Activated naive CD4-positive, alpha-beta T cell treated with Interleukin-2 at 50 U/mL for 16 hours (primary cell): ENCODE results near the gene KLF9.

Experiments
- DNase-seq: peaks from one replicate; pipeline ENCODE4 v3.0.0-alpha.2; 2020

Gene KLF9

DNA sequence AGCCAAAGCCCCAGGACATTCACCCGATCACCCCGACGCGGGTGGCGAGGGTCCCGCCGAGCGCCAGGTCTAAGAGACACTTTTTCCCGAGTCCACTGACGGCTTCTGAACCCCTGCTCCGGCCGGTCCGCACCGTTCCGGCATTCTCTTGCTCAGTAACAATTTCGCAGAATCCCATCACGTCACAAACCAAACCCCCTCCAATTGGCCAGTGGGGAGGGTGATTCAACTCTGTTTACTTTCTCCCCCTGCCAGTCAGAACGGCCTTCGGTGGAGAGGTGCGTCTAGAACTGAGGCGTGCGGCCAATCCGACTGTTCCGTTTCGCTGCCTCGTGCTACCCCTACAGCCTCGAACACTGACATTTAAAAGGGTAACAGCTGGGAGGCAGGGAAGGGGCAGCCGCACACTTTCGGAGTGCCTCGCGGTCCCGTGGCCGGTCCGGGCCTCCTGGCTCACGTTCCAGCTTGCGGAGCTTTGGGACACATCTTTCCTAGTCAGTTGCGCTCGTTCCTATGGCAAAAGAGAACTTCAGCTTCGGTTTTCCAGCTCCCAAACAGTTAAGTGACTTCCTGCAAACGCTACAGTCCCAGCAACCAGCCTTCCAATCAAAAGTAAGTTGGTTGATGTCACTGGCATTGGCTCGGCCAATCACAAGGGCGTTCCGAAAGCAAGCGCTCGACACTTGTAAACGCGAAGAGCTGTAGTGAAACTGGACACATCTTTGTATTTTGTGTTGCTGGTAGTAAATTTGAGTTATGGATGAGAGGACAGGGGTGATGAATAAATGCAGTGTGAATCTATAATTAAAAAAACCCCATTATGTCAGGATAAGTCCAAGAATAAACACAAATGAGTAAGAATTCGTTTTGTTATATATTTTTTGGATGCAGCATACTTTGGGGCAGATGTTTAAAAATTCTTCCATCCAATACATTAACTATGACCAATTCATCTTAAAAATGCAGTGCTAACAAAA lies at the start of gene KLF9:
KLF9 (minus strand) TSS at position 859 of the 977 bp plus-strand sequence. CDS start 1,294 bp downstream, outside the sequence.
- peak; percentile 91 for DNase-seq

- DNase-seq: no peak
Measured at GRCh38 chr9:70463877-70464276, 49.4 kb upstream of the KLF9 start.

DNA sequence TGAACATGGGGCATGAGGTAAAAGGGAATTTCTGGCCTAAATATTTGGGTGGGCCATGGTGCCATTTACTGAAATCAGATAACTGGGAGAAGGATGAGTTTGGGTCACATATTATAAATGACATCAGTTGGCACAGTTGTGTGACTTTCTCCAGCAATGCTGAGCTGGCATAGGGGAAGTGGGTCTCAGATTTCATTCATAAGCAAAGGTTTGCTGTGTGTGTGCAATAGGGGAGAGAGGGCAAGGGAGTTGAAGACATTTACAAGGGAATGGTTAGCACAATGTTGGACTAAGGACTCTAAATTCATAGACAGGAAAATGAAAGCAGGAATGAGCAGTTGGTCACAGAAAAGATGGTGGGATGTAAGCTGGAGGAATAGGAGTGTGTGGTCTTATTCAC lies 47.8 kb upstream of the KLF9 start:
- no peak for DNase-seq

GRCh38 chr9:70457235-70457634 lies 42.8 kb upstream of the KLF9 start:
- DNase-seq: no peak

DNA sequence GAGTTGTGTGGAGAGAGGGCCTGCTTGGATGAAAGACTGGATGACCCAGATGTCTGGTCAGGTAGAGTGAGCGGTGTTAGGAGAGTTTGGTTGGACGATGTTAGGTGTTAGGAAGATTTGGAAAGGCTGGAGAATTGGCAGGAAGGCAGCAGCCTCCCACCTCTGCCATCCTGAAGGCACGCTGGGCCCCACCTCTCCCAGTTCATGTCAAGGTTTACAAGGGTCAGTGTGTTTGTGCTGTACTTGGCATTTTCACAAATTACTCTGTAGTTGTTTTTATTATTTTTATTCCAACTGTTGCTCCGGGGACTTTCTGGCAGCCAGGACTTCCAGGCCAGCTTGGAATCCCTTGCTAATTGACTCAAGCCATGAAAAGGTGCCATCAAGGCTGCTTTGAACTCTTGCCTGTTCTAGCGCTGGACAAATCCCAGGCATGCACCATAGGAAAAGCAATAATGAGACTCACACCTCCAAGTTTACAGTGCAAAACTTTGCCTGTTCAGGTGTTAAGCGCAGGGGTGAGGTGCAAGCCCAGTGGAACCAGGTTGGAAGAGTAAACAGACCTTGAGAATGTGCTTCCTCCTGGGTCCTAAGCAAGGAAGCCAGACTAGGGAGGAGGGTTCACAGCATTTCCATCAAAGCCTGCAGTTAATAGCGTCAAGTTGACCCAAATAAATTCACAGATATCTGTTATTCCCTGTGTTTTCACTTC lies 41.7 kb upstream of the KLF9 start:
- DNase-seq: no peak

- DNase-seq: no peak
Measured at GRCh38 chr9:70452365-70452764, 37.9 kb upstream of the KLF9 start.

DNA sequence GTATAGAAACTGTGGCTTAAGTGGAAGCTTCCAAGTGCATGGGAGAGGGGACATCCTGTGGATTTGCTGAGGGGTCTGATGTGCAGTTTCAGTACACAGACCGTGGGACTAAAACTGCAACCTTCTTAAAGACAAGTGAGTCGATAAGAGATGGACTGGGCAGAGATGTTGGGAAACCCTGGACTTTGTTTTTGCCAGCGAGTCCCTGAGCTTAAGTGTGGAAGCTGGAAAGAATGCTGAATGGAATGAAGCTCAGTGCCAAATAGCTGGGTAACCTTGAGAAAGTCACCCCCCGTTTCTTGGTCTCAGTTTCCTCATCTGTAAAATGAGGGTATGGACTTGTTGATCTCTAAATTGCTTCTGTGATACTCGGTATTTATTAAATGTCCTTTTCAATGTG lies 37.3 kb upstream of the KLF9 start:
- no peak for DNase-seq

DNA sequence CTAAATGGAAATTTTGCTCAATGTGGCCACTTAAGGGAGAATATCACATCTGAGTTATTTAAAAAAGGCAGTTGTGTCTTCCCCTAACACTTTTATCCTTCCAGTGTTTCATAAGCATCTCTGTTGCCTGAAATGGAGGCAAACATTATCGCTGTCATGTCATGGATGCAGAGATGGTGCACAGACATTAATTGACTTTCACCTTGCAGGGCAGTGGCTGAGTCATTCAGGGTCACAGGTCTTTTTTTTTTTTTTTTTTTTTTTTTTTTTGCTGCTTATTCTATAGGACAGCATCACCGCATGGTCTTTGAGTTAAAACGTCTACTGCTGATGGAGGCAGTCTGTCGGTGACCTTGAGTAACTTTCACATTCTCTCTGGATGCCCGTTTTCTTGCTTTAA lies 36.3 kb upstream of the KLF9 start:
- no peak for DNase-seq

DNA sequence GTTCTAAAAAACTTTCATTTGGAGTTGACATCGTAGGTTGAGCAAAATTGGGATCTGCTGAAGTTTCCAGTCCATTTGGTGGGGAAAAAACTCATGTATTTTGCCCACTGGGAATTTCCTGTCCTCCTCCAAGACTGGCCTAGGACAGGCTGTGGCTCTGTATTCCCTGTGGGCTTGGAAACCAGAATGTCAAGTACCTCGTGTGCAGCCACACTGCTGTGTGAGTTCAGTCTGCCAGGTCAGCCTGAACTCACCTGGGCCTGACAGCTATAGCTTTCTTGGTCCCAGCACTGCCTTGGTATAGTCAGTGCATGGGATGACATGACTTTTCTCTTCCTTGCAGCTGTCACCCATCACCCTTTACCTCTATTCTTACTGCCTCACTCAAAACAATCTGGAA lies 35.0 kb upstream of the KLF9 start:
- no peak for DNase-seq

DNA sequence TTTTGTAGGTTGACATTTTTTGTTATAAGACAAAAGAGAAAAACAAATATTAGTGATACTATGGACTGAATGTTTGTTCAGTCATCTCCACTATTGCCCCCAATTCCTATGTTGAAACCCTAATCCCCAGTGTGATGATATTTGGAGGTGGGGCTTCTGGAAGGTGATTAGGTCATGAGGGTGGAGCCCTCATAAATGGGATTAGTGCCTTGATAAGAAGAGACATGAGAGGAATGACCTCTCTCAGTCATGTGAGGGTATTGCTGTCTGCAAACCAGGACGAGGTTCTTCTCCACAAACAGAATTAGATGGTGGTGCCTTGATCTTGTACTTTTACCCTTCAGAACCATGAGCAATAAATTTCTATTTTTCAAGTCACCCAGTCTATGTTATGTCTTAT lies 34.5 kb upstream of the KLF9 start:
- no peak for DNase-seq

GRCh38 chr9:70444904-70445303 lies 30.4 kb upstream of the KLF9 start:
- DNase-seq: no peak

DNA sequence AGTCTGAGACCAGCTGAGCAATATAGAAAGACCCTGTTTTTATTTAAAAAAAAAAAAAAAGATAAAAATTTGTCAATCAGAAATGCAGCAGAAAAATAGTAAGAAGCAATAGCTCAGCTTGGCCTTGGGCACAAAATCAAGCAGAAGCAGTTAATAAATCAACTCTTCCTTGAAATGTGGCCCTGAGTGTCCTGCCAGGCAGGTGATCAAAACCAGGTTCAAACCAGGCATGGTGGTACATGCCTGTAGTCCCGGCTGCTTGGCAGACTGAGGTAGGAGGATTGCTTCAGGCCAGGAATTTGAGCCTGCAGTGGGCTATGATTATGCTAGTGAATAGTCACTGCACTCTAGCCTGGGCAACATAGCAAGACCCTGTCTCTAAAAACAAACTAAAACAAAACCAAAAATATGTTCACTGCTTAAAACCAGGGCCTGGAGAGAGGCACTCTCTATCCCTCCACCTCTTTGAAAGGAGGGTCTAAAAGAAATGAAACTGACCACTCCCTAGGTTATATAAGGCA lies 27.9 kb upstream of the KLF9 start:
- no peak for DNase-seq

- DNase-seq: no peak
Measured at GRCh38 chr9:70441622-70442021, 27.2 kb upstream of the KLF9 start.

DNA sequence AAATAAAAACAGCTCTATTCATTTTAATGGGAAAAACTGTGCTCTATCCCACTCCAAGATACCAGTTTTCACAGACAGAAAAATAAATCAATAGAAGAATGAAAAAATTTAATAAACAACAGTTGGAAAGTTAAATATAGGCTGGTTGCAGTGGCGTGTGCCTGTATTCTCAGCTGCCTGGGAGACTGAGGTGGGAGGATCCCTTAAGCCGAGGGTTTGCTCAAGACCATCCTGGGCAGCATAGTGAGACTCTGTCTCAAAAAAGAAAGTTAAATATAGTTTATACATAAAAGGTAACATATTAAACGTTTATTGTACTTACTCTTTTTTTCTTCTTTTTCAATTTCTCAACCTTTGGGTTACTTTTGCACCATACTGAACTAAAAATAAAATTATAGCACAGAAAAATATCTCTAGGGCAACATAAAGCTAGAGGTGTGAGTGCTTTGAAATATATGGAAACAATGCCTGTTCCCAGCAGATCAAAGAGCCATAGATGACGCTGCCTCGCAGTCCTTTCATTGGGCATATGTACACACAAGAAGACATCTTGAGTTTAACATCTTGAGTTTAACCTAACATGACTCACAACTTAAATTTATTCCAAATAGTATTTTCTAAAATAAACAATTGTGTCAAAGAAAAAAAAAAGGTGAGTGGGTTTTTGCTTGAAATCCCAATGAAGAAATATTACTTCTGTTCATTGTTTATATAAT lies 25.7 kb upstream of the KLF9 start:
- no peak for DNase-seq

DNA sequence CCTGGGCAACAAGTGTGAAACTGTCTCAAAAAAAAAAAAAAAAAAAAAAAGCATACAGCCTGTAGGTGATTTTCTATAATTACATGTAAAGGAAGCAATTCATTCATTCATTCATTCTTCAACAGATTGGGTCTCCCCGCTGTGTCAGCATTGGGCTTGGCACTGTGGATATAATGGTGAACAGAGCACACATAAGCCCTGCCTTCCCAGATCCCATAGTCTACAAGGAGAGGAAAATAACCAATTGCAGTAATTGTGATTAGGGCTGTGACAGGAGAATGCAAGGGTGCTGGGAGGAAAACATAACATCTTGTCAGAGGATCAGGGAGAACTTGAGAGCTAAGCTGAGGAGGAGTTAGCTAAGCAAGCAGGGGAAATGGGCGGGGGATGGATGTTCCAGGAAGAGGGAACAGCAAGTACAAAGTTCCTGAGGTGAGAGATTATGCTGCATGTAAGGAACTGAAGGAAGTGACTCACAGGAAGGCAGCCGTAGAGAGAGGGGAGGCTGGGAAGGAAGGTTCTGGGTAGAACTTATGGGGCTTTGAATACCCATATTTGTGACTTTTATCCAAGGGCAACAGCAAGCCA lies 24.0 kb upstream of the KLF9 start:
- no peak for DNase-seq

DNA sequence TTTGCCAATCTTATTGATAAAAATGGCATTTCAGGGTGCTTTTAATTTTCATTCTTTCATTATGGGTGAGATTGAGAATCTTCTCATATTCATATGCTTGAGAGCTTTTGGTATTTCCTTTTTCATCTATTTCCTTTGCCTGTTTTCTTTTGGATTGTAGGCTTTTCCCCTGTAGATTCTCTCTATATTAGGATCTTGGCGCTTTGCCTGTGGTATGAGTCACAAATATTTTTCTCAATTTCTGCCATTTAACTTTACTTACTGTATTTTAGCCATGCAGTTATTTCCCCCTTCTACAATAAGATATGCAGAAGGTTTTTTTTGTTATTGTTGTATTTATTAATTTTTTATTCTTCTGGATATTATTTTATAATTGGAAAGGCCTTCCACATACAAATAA lies 21.5 kb upstream of the KLF9 start:
- DNase-seq: no peak

- no peak for DNase-seq
Measured at GRCh38 chr9:70429899-70430298, 15.4 kb upstream of the KLF9 start.

DNA sequence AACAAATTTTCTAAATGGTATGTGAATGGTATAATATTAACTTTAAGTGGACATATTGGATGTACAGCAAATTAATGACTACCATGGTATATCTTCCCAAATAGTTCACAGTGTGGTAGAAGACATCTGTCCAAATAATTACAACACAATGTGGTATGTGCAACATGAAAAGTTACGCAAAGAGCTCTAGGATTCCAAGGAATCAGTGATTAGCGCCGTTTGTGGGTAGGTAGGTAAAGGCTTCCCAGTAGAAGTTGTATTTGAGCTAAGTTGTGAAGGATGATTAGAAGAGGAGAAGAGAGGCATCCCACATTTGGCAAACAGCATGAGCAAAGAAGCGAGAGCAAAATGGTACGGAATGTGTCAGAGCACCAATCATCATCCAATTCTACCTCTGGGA lies 14.3 kb upstream of the KLF9 start:
- DNase-seq: no peak

- no peak for DNase-seq
Measured at GRCh38 chr9:70427161-70427945, 12.9 kb upstream of the KLF9 start.

- DNase-seq: no peak
Measured at GRCh38 chr9:70425192-70425591, 10.7 kb upstream of the KLF9 start.

- DNase-seq: no peak
Measured at GRCh38 chr9:70422371-70423043, 8.1 kb upstream of the KLF9 start.
